Stimulated activated naive B cell treated with anti-CD40 and anti-IgM and Interleukin-4, amounts not matched to agents 10 μg/mL and 1 μg/mL and 100 μg/mL, for 72 hours (primary cell): Measurements from ENCODE around the gene IFT52.
A peak's percentile ranks its signal among the peaks of the same experiment; 100 is the strongest.

ENCODE experiments used
- ATAC-seq, 2 donors: fragments of 150-1000 bp; cut with Tn5 transposase; replicated peaks; 2 replicates each; pipeline ENCODE4 v1.10.0; 2021; ENCODE audit warnings: moderate library complexity in 1 of 2
- DNase-seq: peaks from one replicate; pipeline ENCODE4 v3.0.0; 2021
- H3K27ac Mint-ChIP-seq: one replicate; pipeline ENCODE4 v1.8.0; 2022; ENCODE audit warnings: mild to moderate bottlenecking, mixed read lengths
- H3K27me3 Mint-ChIP-seq, 2 donors: one replicate each; pipeline ENCODE4 v1.8.0; 2022; ENCODE audit warnings: mixed read lengths in 2 of 2
- H3K36me3 Mint-ChIP-seq, 2 donors: one replicate each; pipeline ENCODE4 v1.8.0; 2022; ENCODE audit warnings: mixed read lengths in 2 of 2, mild to moderate bottlenecking in 1 of 2
- H3K4me1 Mint-ChIP-seq, 2 donors: one replicate each; pipeline ENCODE4 v1.8.0; 2022; ENCODE audit warnings: mixed read lengths in 2 of 2, mild to moderate bottlenecking in 1 of 2
- H3K4me3 Mint-ChIP-seq, 2 donors: one replicate each; pipeline ENCODE4 v1.8.0; 2022; ENCODE audit warnings: mild to moderate bottlenecking in 2 of 2, mixed read lengths in 2 of 2, moderate library complexity in 1 of 2
- H3K9me3 Mint-ChIP-seq, 2 donors: one replicate each; pipeline ENCODE4 v1.8.0; 2022; ENCODE audit warnings: mixed read lengths in 2 of 2, mild to moderate bottlenecking in 1 of 2

IFT52 gene

DNA sequence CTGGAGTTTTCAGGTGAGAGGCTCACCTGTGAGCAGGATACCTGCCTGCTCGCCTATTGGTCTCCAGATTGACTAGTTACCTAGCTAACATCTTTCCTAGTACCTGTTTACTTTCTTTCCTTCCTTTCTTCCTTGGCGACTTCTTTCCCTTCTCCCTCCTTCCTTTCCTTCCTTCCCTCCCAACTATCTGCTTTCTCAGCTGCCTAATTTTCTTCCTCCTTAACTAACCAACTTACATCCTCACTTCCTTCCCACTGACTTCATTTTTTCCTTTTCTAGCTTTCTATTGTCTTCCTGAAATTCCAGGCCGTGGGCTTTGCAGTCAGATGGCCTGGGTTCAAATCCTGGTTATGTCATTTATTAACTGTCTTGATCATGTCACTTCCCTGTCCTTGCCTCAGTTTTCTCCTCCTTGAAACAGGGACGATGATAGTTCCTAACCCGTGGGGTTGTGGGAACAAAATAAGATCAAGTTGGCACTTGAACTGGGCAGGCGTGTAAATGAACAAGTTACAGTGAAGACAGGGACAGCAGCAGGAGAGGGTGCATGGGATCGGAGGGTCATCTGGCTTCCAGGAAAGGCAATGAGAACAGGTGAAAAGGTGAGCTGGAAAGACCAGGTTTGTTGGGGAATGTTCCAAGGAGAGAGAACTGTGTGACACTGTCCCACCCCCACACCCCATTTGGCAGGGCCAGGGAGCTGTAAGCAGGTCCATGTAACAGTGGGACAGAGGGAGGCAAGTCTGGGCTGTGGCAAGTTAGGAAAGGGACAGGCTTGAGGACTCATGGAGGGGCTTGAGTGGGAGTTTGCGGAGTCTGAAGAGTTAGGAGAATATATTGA lies 31.4 kb upstream of the IFT52 start:
- no peak for DNase-seq
- H3K36me3 Mint-ChIP-seq = no peaks in the 10 kb centered on the region
- no peak overlapping the region for H3K27ac Mint-ChIP-seq
- peaks cover 0 to 5% of the 10 kb centered on the region in 2 donors for H3K27me3 Mint-ChIP-seq
- no peaks in the 10 kb centered on the region for H3K4me1 Mint-ChIP-seq
- no peak for ATAC-seq
- H3K9me3 Mint-ChIP-seq = no peaks in the 10 kb centered on the region
- no peak overlapping the region for H3K4me3 Mint-ChIP-seq

DNA sequence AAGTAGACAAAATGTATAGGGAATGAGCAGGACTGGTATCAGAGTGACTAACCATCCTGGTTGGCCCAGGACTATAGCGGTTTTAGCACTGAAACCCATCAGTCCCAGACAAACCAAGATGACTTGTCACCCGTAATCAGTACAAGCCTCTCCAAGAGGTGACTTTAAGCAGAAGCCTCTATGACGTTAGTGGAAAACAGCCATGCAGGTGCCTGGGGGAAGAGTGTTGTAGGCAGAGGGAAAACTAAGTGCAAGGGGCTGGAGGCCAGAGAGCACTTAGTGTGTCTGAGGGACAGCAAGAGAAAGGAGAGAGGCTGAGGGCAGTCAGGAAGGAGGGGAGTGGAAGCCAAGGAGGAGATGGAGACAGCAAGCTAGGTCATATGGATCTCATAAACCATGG lies 29.8 kb upstream of the IFT52 start:
- ATAC-seq (no peak), DNase-seq (no peak)
- no peaks in the 10 kb centered on the region for H3K36me3 Mint-ChIP-seq
- peaks cover 0 to 5% of the 10 kb centered on the region in 2 donors for H3K27me3 Mint-ChIP-seq
- H3K4me1 Mint-ChIP-seq = no peaks in the 10 kb centered on the region
- H3K27ac Mint-ChIP-seq = no peak overlapping the region
- H3K9me3 Mint-ChIP-seq = no peaks in the 10 kb centered on the region
- no peak overlapping the region for H3K4me3 Mint-ChIP-seq

DNA sequence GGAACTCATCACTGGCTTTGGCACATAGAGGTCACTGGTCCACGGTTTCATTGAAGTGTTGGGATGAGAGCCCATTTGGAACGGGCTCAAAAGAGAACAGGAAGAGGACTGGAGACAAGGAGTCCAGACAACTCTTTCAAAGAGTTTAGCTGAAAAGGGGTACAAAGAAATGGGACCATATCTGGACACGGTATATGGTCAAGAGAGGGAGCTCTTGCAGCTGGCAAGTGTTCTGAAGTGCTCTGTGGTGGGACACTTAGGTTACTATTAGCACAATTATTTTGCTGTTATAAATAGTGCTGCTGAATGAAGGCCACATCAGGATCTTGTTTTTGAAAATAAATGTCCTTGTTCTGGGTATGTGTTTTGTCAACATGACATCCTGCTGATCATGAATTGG lies 27.3 kb upstream of the IFT52 start:
- DNase-seq = no peak
- no peak overlapping the region for H3K4me3 Mint-ChIP-seq
- H3K9me3 Mint-ChIP-seq = no peaks in the 10 kb centered on the region
- H3K27me3 Mint-ChIP-seq = no peaks in the 10 kb centered on the region
- H3K36me3 Mint-ChIP-seq = no peaks in the 10 kb centered on the region
- H3K27ac Mint-ChIP-seq = no peak overlapping the region
- no peak for ATAC-seq
- no peaks in the 10 kb centered on the region for H3K4me1 Mint-ChIP-seq

DNA sequence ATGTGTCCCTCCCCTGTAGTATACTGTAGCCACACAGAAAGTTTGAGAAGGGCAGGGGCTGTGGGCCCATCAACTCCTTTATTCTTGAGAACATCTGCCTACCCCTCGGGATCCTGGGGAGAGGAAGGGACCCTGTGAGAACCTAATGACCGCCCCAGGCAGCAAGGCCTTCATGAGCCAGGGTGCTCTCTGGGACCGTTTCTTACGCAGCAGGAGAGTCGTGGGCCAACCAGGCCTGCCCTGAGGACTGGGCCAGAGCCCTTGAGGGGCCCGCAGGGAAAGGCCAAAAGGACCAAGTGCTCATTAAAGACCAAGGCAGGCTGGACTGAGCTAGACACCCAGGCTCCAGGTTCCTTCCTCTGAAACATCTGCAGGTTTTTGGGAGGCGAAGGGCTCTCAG lies 26.7 kb upstream of the IFT52 start:
- H3K36me3 Mint-ChIP-seq = no peaks in the 10 kb centered on the region
- no peak for ATAC-seq
- H3K4me1 Mint-ChIP-seq = no peaks in the 10 kb centered on the region

DNA sequence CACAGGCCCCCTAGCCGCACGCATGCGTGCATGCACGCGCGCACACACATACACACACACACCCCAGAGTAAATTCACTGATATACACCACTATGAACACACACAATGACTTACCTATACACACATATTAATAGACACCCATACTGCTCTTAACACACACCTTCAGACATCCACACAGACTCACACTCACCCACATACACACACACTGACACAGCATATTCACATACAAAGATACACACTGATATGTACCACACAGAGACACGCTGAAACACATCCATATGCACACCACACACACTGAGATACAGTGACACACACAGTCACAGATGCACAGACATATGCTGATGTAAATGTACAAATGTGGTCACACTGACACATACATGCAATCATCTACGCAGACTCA lies 26.3 kb upstream of the IFT52 start:
- H3K36me3 Mint-ChIP-seq = no peaks in the 10 kb centered on the region
- no peak for DNase-seq

More for the DNA sequence above, 26.7 kb upstream of the IFT52 start:
- no peak overlapping the region for H3K27ac Mint-ChIP-seq
- no peak for DNase-seq
- H3K9me3 Mint-ChIP-seq = no peaks in the 10 kb centered on the region
- H3K4me3 Mint-ChIP-seq = no peak overlapping the region
- H3K27me3 Mint-ChIP-seq = no peaks in the 10 kb centered on the region

DNA sequence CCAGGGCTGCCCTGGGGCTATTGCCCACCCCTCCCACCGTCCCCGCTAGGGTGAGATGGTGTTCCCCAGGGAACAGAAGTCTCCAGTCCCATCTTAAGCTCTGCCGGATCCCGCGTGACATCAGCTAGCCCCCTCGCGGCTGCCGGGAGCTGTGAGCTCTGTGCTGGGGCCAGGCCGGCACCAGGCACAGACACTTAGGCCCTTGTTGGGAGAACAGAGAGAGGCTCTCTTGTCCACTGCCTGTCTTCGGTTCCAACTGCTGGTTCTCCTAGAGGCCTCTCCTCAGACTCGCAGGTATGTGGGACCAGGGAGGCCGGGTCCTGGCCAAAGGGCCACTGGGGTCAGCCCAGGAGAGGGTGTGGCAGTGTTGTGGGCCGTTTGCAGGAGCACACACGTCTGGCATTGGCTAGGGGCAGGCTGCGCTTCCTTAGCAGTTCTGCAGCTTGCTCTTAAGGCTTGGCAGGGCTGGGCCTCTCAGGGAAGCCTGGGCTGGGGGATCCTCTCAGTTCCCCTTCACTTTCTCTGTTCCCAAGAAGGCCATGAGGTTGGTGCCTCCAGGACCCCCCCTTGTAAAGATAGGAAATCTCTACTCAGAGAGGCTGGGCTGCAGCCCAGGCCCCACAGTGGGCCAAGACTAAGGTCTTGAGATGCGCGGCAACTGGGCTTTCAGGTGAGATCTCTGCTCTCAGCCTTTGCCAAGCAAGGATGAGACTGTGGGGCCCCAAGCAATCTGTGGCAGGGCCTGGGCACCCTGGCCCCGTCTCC lies 25.6 kb upstream of the IFT52 start:
- no peak overlapping the region for H3K4me3 Mint-ChIP-seq
- no peaks in the 10 kb centered on the region for H3K36me3 Mint-ChIP-seq
- H3K4me1 Mint-ChIP-seq = no peaks in the 10 kb centered on the region
- no peaks in the 10 kb centered on the region for H3K27me3 Mint-ChIP-seq
- ATAC-seq (no peak), DNase-seq (no peak)
- H3K27ac Mint-ChIP-seq = no peak overlapping the region
- no peaks in the 10 kb centered on the region for H3K9me3 Mint-ChIP-seq

More for the DNA sequence above, 26.3 kb upstream of the IFT52 start:
- ATAC-seq = no peak
- no peak overlapping the region for H3K27ac Mint-ChIP-seq
- H3K4me3 Mint-ChIP-seq = no peak overlapping the region
- H3K9me3 Mint-ChIP-seq = no peaks in the 10 kb centered on the region
- H3K4me1 Mint-ChIP-seq = no peaks in the 10 kb centered on the region
- H3K27me3 Mint-ChIP-seq = no peaks in the 10 kb centered on the region

DNA sequence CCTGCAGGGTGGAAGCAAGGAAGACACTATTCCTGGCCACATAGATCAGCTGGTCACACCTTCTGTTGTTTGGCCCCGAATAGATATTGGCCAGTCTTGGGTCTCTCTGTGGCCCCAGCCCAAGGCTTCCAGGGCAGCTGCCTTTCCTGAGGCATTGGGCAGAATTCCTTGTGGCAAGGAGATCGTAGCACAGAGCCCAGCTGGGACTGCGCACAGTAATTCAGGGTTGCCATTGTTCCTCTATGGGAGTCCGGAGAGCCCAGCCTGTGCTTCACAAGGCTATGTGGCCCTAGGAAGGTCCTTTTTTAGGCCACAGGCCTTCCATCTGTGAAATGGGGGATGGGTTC lies 25.0 kb upstream of the IFT52 start:
- Mint-ChIP-seq H3K27me3 (no peaks in the 10 kb centered on the region), H3K9me3 (no peaks in the 10 kb centered on the region), H3K36me3 (no peaks in the 10 kb centered on the region), H3K4me3 (no peak overlapping the region), H3K27ac (no peak overlapping the region), H3K4me1 (no peaks in the 10 kb centered on the region)
- ATAC-seq = no peak
- DNase-seq = no peak

DNA sequence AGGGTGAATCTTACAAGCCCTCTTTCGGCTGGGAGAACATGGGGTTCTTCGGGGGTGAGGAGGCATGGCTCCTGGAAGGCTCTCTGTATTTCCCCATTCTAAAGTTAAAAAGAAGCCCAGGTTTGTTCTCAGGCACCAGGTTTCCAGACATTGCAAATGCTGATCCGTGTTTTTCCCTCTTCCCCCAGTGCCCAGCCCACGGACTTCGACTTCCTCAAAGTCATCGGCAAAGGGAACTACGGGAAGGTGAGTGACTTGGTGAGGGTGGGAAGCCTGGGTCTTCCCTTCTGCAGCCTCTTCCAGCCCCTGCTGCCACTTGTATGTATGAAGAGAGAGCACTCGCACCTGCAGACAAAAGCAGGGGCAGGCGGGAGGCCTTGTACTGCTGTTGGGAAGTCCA lies 23.3 kb upstream of the IFT52 start:
- no peaks in the 10 kb centered on the region for H3K36me3 Mint-ChIP-seq
- no peak overlapping the region for H3K4me3 Mint-ChIP-seq
- ATAC-seq = no peak
- H3K27me3 Mint-ChIP-seq = no peaks in the 10 kb centered on the region
- no peaks in the 10 kb centered on the region for H3K4me1 Mint-ChIP-seq
- DNase-seq = no peak
- no peaks in the 10 kb centered on the region for H3K9me3 Mint-ChIP-seq
- H3K27ac Mint-ChIP-seq = no peak overlapping the region

DNA sequence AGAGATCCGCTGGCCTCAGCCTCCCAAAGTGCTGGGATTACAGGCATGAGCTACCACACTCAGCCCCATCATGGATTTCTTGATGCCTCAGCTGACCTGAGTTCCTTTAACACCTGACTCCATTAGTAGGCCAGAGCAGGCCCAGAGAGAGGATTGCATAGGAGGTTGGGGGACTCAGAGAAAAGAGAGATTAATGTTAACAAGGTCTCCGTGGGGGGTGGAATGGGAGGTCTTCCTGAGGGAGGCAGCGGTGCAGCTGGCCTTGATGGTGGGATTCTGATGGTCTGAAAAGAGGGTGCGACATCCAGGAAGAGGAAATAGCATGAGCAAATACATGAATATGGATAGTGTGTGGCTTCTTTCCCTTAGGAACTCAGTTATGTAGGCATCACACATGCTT lies 22.0 kb upstream of the IFT52 start:
- Mint-ChIP-seq H3K27ac (no peak overlapping the region), H3K36me3 (no peaks in the 10 kb centered on the region), H3K4me1 (no peaks in the 10 kb centered on the region)

DNA sequence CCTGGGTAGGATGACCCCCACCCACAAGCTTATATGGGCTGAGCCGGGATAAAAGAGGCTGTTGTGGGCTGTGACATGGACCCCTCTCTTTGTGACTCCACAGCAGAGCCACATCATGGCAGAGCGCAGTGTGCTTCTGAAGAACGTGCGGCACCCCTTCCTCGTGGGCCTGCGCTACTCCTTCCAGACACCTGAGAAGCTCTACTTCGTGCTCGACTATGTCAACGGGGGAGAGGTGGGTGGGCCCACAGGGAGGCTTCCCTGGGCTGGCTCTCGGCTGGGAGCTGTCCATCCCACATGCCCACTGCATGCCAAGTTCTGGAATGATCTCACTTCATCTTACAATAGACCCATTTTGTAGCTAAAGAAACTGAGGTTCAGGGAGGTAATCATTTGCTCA lies 21.5 kb upstream of the IFT52 start:
- H3K4me1 Mint-ChIP-seq = no peaks in the 10 kb centered on the region
- no peak overlapping the region for H3K27ac Mint-ChIP-seq
- no peak for DNase-seq
- H3K9me3 Mint-ChIP-seq = no peaks in the 10 kb centered on the region
- ATAC-seq = no peak
- H3K36me3 Mint-ChIP-seq = no peaks in the 10 kb centered on the region
- no peaks in the 10 kb centered on the region for H3K27me3 Mint-ChIP-seq
- no peak overlapping the region for H3K4me3 Mint-ChIP-seq

More for the DNA sequence above, 22.0 kb upstream of the IFT52 start:
- Mint-ChIP-seq H3K4me3 (no peak overlapping the region), H3K9me3 (no peaks in the 10 kb centered on the region), H3K27me3 (no peaks in the 10 kb centered on the region)
- DNase-seq (no peak), ATAC-seq (no peak)

DNA sequence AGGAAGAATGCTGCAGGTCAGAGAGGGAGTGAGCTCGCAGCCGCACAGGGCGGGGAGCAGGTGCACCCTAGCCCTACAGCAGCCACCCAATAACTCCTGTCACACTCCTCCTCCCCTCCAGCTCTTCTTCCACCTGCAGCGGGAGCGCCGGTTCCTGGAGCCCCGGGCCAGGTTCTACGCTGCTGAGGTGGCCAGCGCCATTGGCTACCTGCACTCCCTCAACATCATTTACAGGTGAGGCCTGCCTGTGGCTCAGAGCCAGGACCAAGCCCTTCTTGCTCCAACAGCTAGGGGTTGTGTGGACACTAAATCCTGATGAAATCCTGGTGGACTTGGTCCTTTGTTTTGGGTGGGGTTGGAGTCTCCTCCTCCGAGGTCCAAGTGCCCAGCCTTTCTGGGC lies 20.2 kb upstream of the IFT52 start:
- ATAC-seq = no peak
- Mint-ChIP-seq H3K27me3 (no peaks in the 10 kb centered on the region), H3K9me3 (no peaks in the 10 kb centered on the region)

DNA sequence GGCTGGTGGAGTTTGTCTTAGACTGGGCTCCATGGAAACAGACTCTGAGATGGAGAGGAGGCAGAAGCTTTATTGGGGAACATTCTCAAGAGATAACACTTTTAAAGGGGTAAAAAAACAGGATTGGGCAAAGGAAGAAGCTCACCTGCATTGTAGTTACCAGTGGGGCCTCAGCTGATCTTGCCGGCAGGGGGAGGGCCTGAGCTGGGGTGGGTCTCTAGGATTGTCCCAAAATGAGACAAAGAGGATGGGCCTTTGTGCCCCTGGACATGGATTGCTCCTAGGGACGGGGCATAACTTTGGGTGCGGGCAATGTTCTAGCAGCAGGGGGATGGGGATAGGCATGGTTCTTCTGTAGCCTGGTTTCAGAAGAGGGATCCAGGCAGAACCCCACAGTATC lies 19.4 kb upstream of the IFT52 start:
- H3K27ac Mint-ChIP-seq = no peak overlapping the region
- H3K9me3 Mint-ChIP-seq = no peaks in the 10 kb centered on the region
- H3K4me3 Mint-ChIP-seq = no peak overlapping the region
- no peaks in the 10 kb centered on the region for H3K36me3 Mint-ChIP-seq
- no peak for ATAC-seq
- H3K4me1 Mint-ChIP-seq = no peaks in the 10 kb centered on the region
- DNase-seq = no peak
- H3K27me3 Mint-ChIP-seq = no peaks in the 10 kb centered on the region

More for the DNA sequence above, 20.2 kb upstream of the IFT52 start:
- Mint-ChIP-seq H3K4me3 (no peak overlapping the region), H3K4me1 (no peaks in the 10 kb centered on the region), H3K36me3 (no peaks in the 10 kb centered on the region), H3K27ac (peak overlapping the region; percentile 25)
- DNase-seq = no peak

DNA sequence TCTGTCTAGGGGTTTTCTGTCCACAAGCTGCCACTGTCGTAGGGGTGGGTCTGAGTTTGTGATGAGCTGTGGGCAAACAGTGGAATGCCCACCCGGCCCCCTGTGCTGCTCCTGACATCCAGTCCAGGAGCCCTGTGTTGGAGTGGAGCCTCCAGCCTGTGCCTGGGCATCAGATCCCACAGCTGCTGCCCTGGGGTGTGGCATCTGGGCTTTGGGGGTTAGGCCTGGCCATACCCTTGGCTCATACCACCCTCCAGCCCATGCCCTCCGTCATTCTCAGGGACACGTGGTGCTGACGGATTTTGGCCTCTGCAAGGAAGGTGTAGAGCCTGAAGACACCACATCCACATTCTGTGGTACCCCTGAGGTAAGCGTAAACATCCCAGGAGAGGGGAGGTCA lies 19.0 kb upstream of the IFT52 start:
- no peaks in the 10 kb centered on the region for H3K36me3 Mint-ChIP-seq
- DNase-seq = no peak
- no peak overlapping the region for H3K27ac Mint-ChIP-seq
- no peak overlapping the region for H3K4me3 Mint-ChIP-seq
- H3K27me3 Mint-ChIP-seq = no peaks in the 10 kb centered on the region
- no peaks in the 10 kb centered on the region for H3K4me1 Mint-ChIP-seq
- no peak for ATAC-seq
- no peaks in the 10 kb centered on the region for H3K9me3 Mint-ChIP-seq

DNA sequence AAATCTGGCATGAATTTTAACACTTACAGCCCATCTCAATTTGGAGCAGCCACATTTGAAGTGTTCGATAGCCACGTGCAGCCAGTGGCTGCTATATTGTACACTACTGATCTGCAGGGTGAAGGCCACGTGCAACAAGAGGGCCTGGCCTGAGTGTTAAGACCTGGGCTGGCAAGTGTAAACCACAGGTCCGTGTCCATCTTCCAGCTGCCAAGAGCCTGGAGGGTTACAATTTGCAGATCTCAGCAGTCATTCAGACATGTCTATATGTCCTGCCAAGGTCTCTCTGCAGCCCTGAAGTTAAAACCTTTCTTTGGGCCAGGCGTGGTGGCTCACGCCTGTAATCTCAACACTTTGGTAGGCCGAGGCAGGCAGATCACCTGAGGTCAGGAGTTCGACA lies 17.8 kb upstream of the IFT52 start:
- Mint-ChIP-seq H3K4me1 (no peaks in the 10 kb centered on the region), H3K27ac (no peak overlapping the region), H3K36me3 (no peaks in the 10 kb centered on the region), H3K9me3 (no peaks in the 10 kb centered on the region), H3K27me3 (no peaks in the 10 kb centered on the region), H3K4me3 (no peak overlapping the region)
- DNase-seq (no peak), ATAC-seq (no peak)

DNA sequence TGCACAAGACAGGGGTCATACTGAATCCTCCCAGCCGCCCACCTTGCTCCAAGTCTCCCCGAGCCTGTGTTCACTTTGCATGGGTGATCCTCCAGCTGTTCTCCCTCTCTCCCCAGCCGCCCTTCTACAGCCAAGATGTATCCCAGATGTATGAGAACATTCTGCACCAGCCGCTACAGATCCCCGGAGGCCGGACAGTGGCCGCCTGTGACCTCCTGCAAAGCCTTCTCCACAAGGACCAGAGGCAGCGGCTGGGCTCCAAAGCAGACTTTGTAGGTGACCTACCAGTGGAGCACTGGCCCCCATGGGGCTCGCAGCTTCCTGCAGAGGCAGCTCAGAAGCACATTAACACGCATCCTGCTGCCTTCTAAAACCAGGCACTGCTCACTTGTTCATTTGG lies 14.6 kb upstream of the IFT52 start:
- Mint-ChIP-seq H3K36me3 (no peaks in the 10 kb centered on the region), H3K4me3 (no peak overlapping the region), H3K27me3 (no peaks in the 10 kb centered on the region), H3K27ac (no peak overlapping the region), H3K9me3 (no peaks in the 10 kb centered on the region), H3K4me1 (no peaks in the 10 kb centered on the region)
- no peak for DNase-seq
- no peak for ATAC-seq
